SH-SY5Y (cell line): ENCODE data around the gene DCLK3.

Experiments used
- GATA2 ChIP-seq: IDR thresholded peaks from 2 replicates; pipeline ENCODE4 v1.6.1; 2011; ENCODE audit warnings: mild to moderate bottlenecking, low read depth, low read length
- GATA3 ChIP-seq: IDR thresholded peaks from 2 replicates; pipeline ENCODE4 v1.6.1; 2011; ENCODE audit warnings: low read depth, mild to moderate bottlenecking, low read length, moderate library complexity

DNA sequence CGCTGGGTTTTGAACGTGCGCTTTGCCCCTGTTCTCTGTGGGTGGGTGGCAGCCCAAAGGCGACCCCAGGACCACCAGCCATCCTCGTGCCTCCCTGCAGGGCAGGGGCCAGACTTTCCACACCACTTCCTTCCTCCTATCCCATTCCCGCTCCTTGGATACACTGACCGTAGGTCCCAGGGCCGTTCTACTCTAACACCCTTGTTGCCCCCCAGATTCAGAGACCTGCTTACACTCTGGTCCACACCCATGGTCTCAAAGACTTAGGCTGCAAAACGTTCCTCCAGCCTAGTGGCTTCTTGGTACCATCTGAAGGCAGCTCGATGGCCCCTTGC lies 318 bp upstream of the DCLK3 start:
- TF ChIP-seq GATA2: no peak
- TF ChIP-seq GATA3: no peak
